ENCODE results near the gene PON2.

The PON2 gene

GRCh38 chr7:95398155-95398940 is 36.5 kb downstream of the PON2 start:
- POLR2A ChIA-PET: no interaction called here
- H3K4me1 ChIP-seq (ENCODE audit: control insufficient read depth, insufficient read depth, low read length): no peaks in the 10 kb centered on the region
- no peaks in the 10 kb centered on the region for H3K9me3 ChIP-seq (ENCODE audit: control insufficient read depth, insufficient read depth, low read depth, low read length)
- CTCF ChIA-PET: no interaction called here
- TF ChIP-seq PRDM4 (tag by site-specific recombination; IDR thresholded peaks at IDR 0.05): no peak
- TF ChIP-seq ZNF18 (tag by site-specific recombination; IDR thresholded peaks at IDR 0.05): no peak
- TF ChIP-seq MEIS1 (CRISPR knock-in tag; IDR thresholded peaks at IDR 0.05; ENCODE audit: borderline replicate concordance): no peak
- no peak for TF ChIP-seq ZNF211 (tag by site-specific recombination; IDR thresholded peaks at IDR 0.05; ENCODE audit: low read depth)
- no peak for TF ChIP-seq SCRT2 (tag by site-specific recombination; IDR thresholded peaks at IDR 0.05)
- TF ChIP-seq ZNF473 (tag by site-specific recombination; IDR thresholded peaks at IDR 0.05): no peak
- no peaks in the 10 kb centered on the region for H3K36me3 ChIP-seq (ENCODE audit: control insufficient read depth in 2 of 2, insufficient read depth in 1 of 2, low read length in 2 of 2)
- no peak overlapping the region for H3K27ac ChIP-seq (ENCODE audit: extremely low read depth, low read depth, low read length)
- no peak overlapping the region for H3K4me3 ChIP-seq (ENCODE audit: low read depth, low read length)

DNA sequence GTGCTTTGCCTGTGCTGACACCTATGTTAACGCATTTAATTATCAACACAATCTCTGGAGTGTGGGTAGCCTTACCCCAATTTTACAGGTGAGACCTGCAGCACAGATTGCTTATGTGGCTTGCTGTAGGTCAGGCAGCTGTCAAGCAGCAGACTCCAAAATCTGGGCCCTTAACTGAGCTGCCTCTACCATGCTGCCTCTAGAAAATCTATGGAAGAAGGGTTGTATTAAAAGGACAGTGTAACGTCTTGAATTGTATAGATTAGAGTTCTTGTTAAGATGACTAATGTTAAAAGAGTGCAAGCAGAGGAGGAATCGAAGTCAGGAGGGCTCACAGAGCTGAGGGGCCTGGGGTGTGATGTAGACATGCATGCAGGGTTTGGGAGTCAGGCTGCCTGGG is 37.4 kb downstream of the PON2 start:
- Histone ChIP-seq H3K4me3 (ENCODE audit: low read depth, low read length) (no peak overlapping the region), H3K27ac (ENCODE audit: extremely low read depth, low read depth, low read length) (no peak overlapping the region), H3K9me3 (ENCODE audit: control insufficient read depth, insufficient read depth, low read depth, low read length) (no peaks in the 10 kb centered on the region), H3K4me1 (ENCODE audit: control insufficient read depth, insufficient read depth, low read length) (no peaks in the 10 kb centered on the region), H3K36me3 (ENCODE audit: control insufficient read depth in 2 of 2, insufficient read depth in 1 of 2, low read length in 2 of 2) (no peaks in the 10 kb centered on the region)
- CTCF ChIA-PET: interaction anchor here (0.6 kb wide), 1 partner anchor 309 kb away, joined by 5 read pairs; no protein-coding TSS in a partner anchor
- TF ChIP-seq ZNF362 (tag by site-specific recombination; IDR thresholded peaks at IDR 0.05) (no peak), ZNF473 (tag by site-specific recombination; IDR thresholded peaks at IDR 0.05) (no peak), ZNF335 (tag by site-specific recombination; conservative IDR thresholded peaks at IDR 0.05) (no peak), ZNF664 (tag by site-specific recombination; IDR thresholded peaks at IDR 0.05) (no peak), SALL2 (tag by site-specific recombination; IDR thresholded peaks at IDR 0.05; ENCODE audit: borderline replicate concordance) (no peak), ZNF658 (tag by site-specific recombination; IDR thresholded peaks at IDR 0.05) (no peak), MYNN (tag by site-specific recombination; IDR thresholded peaks at IDR 0.05; ENCODE audit: borderline replicate concordance) (no peak)
- POLR2A ChIA-PET: no interaction called here

- no peak within 1 kb of the TSS for H3K4me3 ChIP-seq (ENCODE audit: low read depth, low read length)
- H3K4me1 ChIP-seq (ENCODE audit: control insufficient read depth, insufficient read depth, low read length): no peaks in the 10 kb centered on the region
- ChIA-PET CTCF (interaction anchor here (0.6 kb wide), 1 partner anchor 308 kb away, joined by 5 read pairs; no protein-coding TSS in a partner anchor), POLR2A (no interaction called here)
- no peak within 1 kb of the TSS for H3K27ac ChIP-seq (ENCODE audit: extremely low read depth, low read depth, low read length)
- no peaks in the 10 kb centered on the region for H3K9me3 ChIP-seq (ENCODE audit: control insufficient read depth, insufficient read depth, low read depth, low read length)
- no peak for TF ChIP-seq ZNF214 (tag by site-specific recombination; IDR thresholded peaks at IDR 0.05; ENCODE audit: borderline replicate concordance)
- H3K36me3 ChIP-seq (ENCODE audit: control insufficient read depth in 2 of 2, insufficient read depth in 1 of 2, low read length in 2 of 2): no peaks in the 10 kb centered on the region
Measured at GRCh38 chr7:95396136-95397032, 38.4 kb downstream of the PON2 start, which contains the start of gene PON3. PON3 (minus strand) TSS chr7:95396375; CDS start chr7:95396350, 25 bp downstream.
